RPMI7951 (cell line): ENCODE measurements around the gene VPS13C. TPM values are rescaled to one million over a fixed set of nuclear protein-coding genes. Genes with fewer than 3 reads are reported as not detected.
"Not testable (repeated sequence)": the region's sequence is repeated elsewhere in the genome, so short reads cannot be mapped to it uniquely, and the experiment has no call there.

Source experiments
- DNase-seq: peaks from one replicate; pipeline ENCODE4 v3.0.0-alpha.2; 2012; ENCODE audit warnings: low read depth
- total RNA-seq: library from RNA; depleted of rRNA; stranded (reverse); fragments of >200 nt; shearing (Covaris generic); gene quantifications from 2 replicates; pipeline ENCODE4 v1.2.3, GENCODE V29; 2014

The VPS13C gene
- total RNA-seq, 1 experiment from 2014 or later = 30.3 TPM

DNA sequence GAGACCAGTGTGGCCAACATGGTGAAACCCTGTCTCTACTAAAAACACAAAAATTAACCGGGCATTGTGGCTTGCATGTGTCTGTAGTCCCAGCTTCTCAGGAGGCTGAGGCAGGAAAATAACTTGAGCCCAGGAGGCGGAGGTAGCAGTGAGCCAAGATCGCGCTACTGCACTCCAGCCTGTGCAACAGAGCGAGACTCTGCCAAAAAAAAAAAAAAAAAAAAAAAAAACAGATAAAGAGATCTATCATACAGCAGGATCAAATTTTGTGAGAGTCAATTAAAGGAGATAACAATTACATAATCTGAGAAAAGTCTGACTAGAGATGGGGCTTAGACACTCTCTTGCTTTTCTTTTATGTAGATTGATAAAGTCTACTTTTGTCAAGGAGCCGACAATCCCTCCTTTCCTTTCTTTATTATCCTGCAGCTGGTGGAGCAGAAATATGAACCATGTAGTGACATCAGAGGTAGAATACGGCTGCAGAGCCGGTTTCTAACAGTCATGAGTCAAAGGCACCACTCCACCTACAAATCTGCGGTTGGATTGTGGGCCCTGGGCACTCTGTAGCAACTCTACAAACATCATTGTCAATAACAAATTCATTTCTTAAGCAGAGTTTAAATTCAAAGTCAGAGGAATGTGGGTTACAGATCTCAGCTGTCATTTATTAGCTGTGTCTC lies 15.5 kb upstream of the VPS13C start:
- peak; percentile 66 for DNase-seq

DNA sequence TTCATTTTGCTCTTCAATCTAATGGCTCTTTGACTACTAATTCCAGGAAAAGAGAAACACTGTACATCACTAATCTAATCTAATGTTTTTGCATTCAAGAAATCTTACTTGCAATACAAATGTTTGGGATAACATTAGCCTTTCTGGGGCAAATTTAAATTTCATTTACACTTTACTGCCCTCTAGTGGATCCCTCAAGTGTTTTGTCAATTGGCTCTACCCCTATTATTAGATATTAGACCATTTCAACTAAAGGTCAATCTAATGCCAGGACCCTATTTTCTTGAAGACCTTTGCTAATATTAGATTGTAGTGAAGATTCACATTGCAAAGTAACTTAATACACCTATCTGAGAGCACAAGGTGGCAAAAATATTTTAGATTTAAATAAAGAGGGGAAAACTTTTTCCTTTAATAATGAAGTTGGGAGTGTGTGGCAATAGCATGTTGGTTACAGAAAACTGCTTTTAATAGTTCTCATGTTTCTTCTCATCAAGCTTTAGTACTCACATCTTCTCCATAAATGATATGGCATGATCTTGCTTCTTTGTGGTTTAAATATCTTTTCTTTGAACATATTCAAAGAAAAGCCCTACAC lies 11.6 kb upstream of the VPS13C start:
- DNase-seq = peak; percentile 48

DNA sequence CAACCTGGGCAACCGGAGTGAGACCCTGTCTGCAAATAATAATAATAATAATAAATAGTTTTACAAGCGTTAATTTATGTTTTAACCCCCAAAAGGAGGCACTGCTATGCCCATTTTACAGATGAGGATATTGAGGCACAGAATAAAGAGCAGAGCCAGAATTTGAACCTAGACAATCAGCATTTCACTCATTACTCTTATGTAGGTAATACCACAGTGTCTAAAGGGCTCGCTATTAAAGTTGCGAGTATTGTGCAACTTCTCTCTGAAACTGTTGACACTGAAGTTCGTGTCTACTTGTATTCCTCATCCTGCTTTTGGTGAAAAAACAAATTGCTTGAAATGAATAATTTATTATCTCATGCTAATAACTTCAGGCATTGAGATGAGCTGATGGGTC lies 9.3 kb upstream of the VPS13C start:
- no peak for DNase-seq

DNA sequence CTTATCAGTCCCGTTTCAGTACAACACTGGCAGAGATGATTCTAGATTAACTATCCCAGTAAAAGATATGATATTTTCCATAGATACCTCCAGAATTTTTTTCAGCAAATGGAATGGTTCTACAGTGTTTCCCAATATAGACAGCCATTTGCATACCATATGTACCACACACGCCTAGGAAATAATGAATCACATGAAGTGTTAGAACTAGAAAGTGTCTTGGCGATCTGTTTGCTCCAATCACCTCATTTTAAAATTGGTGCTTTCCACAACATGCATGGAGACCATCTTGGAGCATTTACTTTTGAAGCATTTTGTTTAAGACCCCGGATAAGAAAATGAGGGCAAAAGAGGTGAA lies 8.5 kb upstream of the VPS13C start:
- DNase-seq = peak; percentile 37

DNA sequence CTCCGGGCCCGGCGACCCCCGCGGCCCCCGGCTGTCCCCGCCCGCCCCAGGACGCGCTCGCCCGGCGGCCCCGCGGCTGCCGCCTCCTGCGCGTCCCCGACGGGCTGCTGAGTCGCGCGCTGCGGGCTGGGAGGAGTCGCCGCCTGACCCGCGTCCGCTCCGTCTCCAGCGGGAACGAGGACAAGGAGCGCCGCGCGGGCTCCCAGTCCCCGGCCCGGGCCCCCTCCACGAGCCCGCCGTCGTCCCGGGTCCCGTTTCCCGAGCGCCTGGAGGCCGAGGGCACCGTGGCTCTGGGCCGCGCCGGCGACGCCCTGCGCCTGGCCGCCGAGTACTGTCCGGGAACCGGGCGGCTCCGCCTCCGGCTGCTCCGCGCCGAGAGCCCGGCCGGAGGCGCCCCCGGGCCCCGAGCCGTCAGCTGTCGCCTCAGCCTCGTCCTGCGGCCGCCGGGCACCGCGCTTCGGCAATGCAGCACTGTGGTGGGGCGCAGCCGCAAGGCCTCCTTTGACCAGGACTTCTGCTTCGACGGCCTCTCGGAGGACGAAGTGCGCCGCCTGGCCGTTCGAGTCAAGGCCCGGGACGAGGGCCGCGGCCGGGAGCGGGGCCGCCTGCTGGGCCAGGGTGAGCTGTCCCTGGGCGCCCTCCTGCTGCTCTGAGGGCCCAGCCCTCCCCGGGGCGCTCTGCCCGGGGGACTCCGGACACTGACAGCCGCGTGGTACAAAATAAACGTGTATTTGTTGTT lies 8.0 kb upstream of the VPS13C start:
- DNase-seq = peak; percentile 72

DNA sequence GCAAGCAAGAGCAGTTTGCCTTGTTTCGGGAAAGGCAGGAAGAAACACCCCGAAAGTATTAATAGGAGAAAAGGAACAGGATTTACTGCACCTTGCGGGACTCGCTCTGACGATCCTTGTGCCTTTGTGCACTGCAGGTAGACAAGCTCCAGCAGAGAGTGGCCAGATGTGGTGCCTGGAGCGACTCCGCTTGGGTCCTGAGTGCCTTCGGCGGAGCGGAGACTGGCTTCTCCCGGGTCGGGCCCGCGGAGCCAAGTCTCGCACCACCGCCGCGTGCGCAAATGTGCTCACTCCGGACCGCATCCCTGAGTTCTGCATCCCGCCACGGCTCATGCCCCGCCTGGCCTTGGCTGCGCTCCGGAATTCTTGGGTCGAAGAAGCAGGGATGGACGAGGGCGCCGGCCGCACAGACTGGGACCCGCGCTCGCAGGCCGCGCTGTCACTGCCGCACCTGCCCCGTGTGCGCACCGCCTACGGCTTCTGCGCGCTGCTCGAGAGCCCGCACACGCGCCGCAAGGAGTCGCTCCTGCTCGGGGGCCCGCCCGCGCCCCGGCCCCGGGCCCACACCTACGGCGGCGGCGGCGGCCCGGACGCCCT lies 7.3 kb upstream of the VPS13C start:
- DNase-seq = no peak

DNA sequence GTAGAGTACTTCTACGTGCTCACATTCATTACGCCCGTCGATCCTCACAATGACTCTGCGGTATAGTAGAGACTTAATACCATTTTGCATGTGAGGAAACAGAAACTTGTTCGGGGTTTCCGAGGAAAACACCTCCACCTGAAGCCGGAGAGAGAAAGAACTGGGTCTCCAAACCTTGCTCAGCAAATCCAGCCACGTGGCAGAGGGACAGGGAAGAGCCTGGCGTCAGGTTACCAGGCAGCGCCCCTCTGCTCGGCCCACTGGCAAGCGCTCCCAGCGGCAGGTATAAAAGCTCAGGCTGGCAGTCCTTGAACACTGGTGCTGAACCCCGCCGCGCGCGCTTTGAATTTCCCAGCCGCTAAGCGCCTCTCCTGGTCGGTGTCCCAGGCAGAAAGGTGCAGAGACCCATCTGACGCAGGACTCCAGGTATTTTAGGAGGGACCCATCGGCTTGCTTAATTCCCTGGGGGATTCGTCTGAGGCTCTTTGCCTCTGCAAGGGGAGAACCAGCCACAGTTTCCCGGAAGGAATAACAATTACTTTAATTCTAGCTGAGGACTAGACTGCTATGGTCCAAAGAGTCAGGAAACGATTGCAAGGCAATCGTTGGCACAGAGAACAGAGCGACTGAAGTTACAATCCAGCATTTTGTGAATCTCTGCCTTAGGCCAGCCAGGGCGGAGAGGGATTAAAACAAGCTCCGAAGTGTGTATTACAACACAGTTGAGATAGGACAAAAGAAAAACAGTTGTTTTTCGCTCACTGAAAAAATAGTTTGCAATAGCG lies 6.6 kb upstream of the VPS13C start, which contains the start of gene C2CD4A:
C2CD4A (plus strand) TSS at position 315 of the 785 bp plus-strand sequence. CDS start 637 bp downstream, outside the sequence.
- DNase-seq = no peak

DNA sequence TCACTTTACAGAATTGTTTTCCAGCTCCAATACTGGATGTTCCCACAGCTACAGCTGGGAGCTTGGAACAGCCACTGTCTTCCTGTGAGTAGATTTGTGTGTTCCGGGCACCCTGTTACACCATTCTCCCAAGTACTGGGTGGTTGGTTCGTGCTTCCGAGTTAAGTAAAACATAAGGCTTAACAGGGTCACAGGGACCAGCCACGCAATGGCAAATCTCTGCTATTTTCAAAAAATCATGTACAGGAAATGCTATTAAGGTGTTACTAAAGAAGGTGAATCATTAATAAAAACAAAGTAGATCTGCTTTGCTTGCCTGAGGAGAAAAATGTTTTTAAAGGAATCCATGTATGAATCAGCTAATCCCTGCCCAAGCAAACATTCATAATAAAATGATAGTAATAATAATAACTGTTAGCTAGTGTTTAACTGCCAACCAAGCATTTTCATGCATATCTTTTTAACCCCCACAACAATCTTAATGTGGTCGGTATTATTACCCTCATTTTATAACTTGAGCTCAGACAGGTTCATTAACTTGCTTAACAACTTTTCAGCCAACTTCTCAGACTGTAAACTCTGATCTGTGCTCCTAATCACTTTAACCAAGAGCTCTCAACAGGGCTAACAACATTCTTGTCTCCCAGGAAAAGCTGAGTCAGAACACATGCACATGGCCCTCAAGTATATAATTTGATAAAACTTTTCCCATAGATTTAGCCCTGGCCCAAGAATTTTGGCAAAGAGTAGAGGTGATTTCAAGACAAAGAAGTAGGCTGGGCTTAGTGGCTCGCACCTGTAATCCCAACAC lies 3.8 kb upstream of the VPS13C start:
- DNase-seq = no peak

DNA sequence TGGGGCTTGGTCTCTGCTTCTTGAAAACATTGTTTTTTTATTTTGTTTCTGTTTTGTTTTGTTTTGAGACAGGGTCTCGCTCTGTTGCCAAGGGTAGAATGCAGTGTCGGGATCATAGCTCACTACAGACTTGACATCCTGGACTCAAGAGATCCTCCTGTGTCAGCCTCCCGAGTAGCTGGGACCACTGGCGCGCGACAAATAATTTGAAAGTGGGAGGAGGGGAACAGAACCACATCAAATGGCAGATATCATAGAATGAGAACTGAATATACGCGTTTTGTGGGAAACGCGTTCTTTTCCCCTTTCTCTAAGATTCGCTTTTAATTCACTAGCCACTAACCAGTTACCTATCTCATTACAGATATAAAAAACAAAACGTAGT lies 641 bp upstream of the VPS13C start:
- no peak for DNase-seq

DNA sequence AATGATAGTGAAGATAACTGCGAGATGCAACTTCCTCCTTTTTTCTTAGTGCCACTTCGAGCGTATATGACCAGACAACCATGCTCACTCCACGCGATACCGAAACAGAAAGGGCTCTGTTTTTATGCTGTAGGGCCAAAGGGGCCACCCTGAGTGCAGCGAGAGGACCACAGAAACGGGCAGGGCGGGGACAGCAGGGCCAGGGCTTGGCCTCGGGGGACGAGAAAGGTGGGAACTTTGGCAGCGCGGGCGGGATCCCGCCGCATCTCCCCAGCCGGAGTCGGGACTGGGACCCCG lies 483 bp downstream of the VPS13C start:
- DNase-seq = peak; percentile 81

DNA sequence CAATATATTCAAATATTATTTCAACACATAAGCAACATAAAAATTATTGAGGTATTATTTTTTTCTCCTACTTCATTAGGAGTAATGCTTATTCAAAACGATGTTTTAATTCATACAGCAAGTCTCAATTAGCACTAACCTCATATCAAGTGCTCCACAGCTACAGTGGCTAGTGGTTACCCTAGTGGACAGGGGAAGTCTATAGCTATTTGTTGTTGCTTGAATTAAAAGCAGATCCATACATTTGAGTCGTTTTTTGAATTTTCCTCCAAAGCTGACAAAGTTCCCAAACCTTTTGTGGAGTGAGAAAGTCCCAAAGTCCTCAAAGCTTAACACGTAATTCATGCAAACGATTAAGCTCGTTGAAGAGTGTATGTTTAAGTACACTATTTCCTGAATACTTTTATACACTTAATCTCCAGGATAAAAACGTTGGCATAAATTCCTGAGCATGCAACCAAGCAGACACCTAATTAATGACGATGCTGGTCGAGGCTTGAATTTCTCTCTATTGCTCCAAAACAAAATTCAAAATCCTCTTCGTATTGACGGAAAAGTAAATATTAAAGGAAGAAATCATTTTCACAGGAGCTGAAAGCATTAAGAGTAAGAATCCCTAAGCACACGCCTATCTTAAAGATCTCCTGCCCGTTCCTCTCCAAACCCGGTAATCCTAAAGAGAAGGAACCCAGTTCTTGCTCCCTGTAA lies 985 bp downstream of the VPS13C start:
- DNase-seq = peak; percentile 20

DNA sequence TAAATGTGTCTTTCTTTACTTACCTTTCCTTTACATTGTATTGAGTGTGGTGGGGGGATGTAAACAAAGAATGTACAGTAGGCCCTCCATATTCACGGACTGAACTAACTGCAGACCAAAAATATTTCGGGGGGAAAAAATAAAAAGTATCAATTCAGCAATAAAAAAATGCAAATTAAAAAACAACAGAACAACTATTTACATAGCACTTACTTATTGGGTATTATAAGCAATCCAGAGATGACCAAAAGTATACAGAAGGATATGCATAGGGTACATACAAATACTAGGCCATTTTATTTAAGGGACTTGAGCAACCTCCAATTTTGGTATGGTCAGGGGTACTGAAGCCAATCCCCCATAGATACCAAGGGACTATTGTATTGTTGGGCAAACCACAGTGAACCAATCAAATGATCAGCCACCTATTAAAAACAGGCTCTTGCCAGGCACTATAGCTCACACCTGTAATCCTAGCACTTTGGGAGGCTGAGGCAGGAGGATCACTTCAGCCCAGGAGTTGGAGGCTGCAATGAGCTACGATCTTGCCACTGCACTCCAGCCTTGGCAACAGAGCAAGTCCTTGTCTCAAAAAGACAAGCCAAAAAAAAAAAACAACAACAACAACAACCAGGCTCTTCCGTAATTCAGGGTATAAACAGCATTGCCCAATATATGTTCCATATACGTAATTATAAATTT lies 1.8 kb downstream of the VPS13C start:
- DNase-seq = no peak

DNA sequence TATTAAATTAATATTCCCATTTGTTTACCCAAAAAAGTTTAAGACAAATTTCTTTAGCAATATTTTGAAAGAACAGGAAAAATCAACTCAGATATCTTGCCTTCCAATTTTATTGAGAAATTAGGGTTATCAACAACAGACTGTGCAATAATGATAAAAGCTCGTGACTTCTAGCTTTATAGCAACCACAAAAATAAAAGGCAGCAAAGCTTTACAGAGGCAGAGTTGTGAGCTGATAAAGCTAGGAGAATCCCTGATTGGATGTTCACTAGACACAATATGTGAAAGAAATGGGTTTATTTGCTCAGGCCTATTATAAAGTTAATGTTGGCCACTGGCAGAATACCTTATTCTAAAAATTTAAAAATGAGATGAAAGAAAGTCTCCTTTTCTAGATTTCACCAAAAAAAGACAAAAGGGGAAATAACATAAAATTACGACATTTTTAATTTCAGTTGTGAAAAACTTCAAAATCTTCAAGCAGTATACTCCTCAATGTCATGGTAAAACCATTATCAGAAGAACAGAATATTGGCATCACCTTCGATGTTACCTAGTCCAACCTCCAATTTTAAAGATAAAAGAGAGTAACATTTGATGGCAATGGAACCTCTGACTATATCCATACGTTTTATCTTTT lies 2.8 kb downstream of the VPS13C start:
- DNase-seq = no peak

DNA sequence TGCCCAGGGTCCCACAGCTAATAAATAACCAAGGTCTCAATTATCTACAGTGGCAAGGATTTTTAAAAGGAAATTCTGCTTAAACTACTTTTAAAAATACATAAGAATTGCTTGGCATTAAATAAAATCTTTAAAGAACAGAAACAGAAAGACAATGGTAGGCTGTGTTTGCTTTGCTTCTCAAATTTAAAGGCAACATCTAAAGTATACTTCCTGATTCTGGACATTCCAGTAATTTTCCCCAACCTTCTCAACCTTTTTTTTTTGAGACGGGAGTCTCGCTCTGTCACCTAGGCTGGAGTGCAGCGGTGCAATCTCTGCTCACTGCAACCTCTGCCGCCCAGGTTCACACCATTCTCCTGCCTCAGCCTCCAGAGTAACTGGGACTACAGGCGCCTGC lies 5.3 kb downstream of the VPS13C start:
- no peak for DNase-seq

DNA sequence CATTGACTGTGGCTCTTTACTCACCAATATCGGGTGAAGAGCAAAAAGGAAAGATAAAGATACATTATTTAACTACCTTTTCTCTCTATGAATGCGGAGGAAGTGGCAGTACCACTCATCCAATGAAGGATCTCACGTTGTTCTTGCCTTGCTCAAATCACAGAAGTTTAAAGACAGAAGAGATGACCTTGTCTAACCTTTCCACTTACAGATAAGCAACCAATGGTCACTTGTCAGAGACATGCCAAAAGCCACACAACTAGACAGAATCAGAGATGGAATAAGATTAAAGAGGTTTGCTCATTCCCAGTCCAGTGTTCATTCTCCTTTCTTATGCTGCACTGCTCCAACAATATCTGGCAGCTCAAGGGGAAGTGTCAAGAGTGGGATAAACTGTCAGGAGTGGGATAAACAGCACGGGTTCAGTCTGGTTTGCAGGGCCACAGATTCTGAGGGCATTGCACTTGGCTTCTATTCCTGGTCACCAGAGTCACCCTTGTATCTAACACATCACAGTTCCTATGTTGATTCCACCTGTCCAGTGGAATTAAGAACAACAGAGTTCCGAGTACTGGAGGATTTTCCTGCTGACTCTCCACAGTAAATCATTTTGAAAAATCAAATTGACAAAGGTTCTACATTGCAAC lies 6.7 kb downstream of the VPS13C start:
- no peak for DNase-seq

DNA sequence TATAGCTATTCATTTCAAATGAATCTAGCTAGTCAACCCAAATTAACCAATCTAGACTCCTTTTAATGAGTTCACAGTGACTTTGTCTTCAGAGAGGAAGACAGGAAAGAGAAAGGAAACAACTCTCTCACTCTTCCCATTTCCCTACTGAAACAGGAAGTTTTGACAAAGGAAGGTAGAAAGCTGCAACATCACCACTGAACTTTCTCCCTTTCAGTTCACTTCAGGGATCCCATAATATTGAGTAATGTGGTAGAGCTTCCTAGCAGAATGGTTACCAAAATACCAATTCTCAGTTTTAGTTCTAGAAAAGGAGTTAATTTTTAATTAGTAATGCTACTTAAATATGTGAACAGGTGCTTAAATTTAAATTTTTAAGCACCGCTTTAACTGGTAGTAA lies 7.5 kb downstream of the VPS13C start:
- DNase-seq = no peak

DNA sequence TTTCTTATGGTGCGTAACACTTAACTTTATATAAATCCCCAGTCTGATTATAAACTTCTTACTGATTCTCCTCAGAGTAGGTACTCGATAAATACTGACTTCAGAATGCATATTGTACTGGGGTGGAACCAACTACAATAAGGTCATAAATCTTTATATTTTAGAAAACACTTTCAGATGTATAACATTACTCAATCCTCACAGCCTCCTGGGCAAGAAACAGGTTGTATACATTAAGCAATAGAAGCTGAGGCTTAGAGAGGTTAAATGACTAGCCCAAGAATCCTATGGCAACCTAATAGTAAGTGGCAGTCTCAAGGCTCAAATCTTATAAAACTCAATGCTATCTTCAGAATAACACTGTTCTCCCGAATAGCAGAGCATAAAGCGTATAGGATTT lies 9.1 kb downstream of the VPS13C start:
- DNase-seq = no peak

DNA sequence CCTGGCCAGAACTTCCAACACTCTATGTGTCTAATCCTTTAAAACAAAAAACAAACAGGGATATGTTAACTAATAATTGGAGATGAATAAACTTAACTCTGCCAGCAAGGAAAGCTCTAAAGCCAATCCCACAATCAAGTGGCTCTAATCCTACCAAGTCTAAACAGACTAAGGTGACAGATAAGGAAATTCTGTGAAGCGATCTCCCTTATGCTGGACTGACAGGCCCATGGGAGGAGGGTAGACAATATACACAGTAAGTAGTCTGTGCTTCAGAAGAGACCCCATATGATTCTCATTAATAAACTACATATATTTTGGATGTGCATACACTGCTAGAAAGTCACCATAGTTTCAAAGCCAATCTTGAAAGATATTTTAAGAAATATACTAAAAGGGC lies 10.1 kb downstream of the VPS13C start:
- no peak for DNase-seq

DNA sequence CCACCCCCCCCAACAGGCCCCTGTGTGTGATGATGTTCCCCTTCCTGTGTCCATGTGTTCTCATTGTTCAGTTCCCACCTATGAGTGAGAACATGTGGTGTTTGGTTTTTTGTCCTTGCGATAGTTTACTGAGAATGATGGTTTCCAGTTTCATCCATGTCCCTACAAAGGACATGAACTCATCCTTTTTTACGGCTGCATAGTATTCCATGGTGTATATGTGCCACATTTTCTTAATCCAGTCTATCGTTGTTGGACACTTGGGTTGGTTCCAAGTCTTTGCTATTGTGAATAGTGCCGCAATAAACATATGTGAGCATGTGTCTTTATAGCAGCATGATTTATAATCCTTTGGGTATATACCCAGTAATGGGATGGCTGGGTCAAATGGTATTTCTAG lies 12.0 kb downstream of the VPS13C start:
- DNase-seq = not testable (repeated sequence)
